Endothelial cell of umbilical vein (primary cell): Measurements from ENCODE around the gene TTC3. TPM values are rescaled to one million over a fixed set of nuclear protein-coding genes. Genes with fewer than 3 reads are reported as not detected.
A peak's percentile ranks its signal among the peaks of the same experiment; 100 is the strongest.

ENCODE experiments used
- BruUV-seq: library from RNA; stranded (reverse); fragments of 400-500 nt; replicated peaks from 2 replicates; lab custom pipeline; 2021; lab: Mats Ljungman, UMichigan
- CTCF ChIA-PET: fragments of 300-600, 350-600 bp; sonication (Branson Sonifier 250); formaldehyde crosslinking; loops from one replicate; lab custom pipeline; 2021; ENCODE audit warnings: antibody characterized with exemption, inconsistent platforms; lab: Charles Lee
- POLR2A ChIA-PET: fragments of 300-600, 350-600 bp; sonication (Branson Sonifier 250); formaldehyde crosslinking; loops from one replicate; lab custom pipeline; 2021; ENCODE audit warnings: antibody characterized with exemption, inconsistent platforms; lab: Charles Lee
- DNase-seq: peaks from one replicate; pipeline ENCODE4 v3.0.0-alpha.2; 2011; ENCODE audit warnings: low read depth, low spot score
- FAIRE-seq: peaks from 2 replicates; lab custom pipeline; 2011; peaks lifted over from hg19 to GRCh38; lab: Jason Lieb, UNC
- H2AFZ ChIP-seq: 2 replicates; pipeline ENCODE4 v1.6.0; 2012; ENCODE audit warnings: low read depth, low read length, control low read depth, inconsistent platforms
- H3K27ac ChIP-seq: 2 replicates; pipeline ENCODE4 v1.5.1; 2011; ENCODE audit warnings: low read depth, mild to moderate bottlenecking, control low read depth, low read length, moderate library complexity; ENCODE audit not compliant: insufficient read depth
- H3K27me3 ChIP-seq, 2 experiments: 2 replicates each; pipeline versions ENCODE4 v1.6.0 to v1.6.1; 2011; ENCODE audit warnings: low read length in 2 of 2, mixed read lengths in 1 of 2; ENCODE audit not compliant: control insufficient read depth in 2 of 2, insufficient read depth in 2 of 2
- H3K36me3 ChIP-seq, 2 experiments: 2 replicates in 1 of 2; 3 replicates in 1 of 2; pipeline ENCODE4 v1.5.1; 2011; ENCODE audit warnings: low read length in 2 of 2, mild to moderate bottlenecking in 1 of 2, moderate library complexity in 1 of 2; ENCODE audit not compliant: control insufficient read depth in 2 of 2, insufficient read depth in 2 of 2; ENCODE audit errors: extremely low read depth in 1 of 2
- H3K4me1 ChIP-seq: 3 replicates; pipeline ENCODE4 v1.5.1; 2011; ENCODE audit warnings: mild to moderate bottlenecking, low read length; ENCODE audit not compliant: control insufficient read depth, insufficient read depth; ENCODE audit errors: extremely low read depth
- H3K4me2 ChIP-seq: 2 replicates; pipeline ENCODE4 v1.6.1; 2011; ENCODE audit warnings: low read length, control low read depth, mixed read lengths; ENCODE audit not compliant: insufficient read depth
- H3K4me3 ChIP-seq, 3 experiments: fragments of 200-600 bp in 1 of 3; sonication (generic), shearing (Covaris generic) in 1 of 3; replicated peaks in 1 of 3; 2 replicates each; pipeline ENCODE4 v1.5.1; 2011 to 2016; ENCODE audit warnings: control low read depth in 3 of 3, low read length in 3 of 3, mild to moderate bottlenecking in 2 of 3, inconsistent platforms in 1 of 3, low read depth in 1 of 3, moderate library complexity in 1 of 3; ENCODE audit not compliant: insufficient read depth in 1 of 3
- H3K79me2 ChIP-seq: 2 replicates; pipeline ENCODE4 v1.6.0; 2012; ENCODE audit warnings: low read length, inconsistent platforms; ENCODE audit not compliant: control insufficient read depth, insufficient read depth
- H3K9ac ChIP-seq: replicated peaks from 2 replicates; pipeline ENCODE3; 2011; ENCODE audit warnings: low read length, control low read depth; ENCODE audit not compliant: insufficient read depth; ENCODE audit errors: extremely low read depth
- H3K9me1 ChIP-seq: replicated peaks from 3 replicates; pipeline ENCODE4 v1.6.0; 2011; ENCODE audit warnings: mild to moderate bottlenecking, low read length; ENCODE audit not compliant: control insufficient read depth, insufficient read depth; ENCODE audit errors: extremely low read depth
- H3K9me3 ChIP-seq: replicated peaks from 2 replicates; pipeline ENCODE4 v1.5.1; 2012; ENCODE audit warnings: low read length, inconsistent platforms; ENCODE audit not compliant: control insufficient read depth, insufficient read depth
- H4K20me1 ChIP-seq: replicated peaks from 2 replicates; pipeline ENCODE3; 2011; ENCODE audit warnings: mild to moderate bottlenecking, low read length; ENCODE audit not compliant: control insufficient read depth, insufficient read depth; ENCODE audit errors: extremely low read depth
- CTCF ChIP-seq, 2 donors: IDR thresholded peaks; 1 replicate in 1 of 2; 2 replicates in 1 of 2; pipeline ENCODE4 v1.5.1; 2011; ENCODE audit warnings: low read length in 2 of 2, mild to moderate bottlenecking in 2 of 2, moderate library complexity in 2 of 2, control low read depth in 1 of 2, inconsistent platforms in 1 of 2, low read depth in 1 of 2; ENCODE audit not compliant: insufficient read depth in 1 of 2; ENCODE audit errors: extremely low read depth in 1 of 2
- EZH2 ChIP-seq: IDR thresholded peaks from 2 replicates; pipeline ENCODE4 v1.6.1; 2012; ENCODE audit warnings: borderline replicate concordance, low read depth, mild to moderate bottlenecking, moderate library complexity, low read length, inconsistent platforms; ENCODE audit not compliant: severe bottlenecking
- FOS ChIP-seq: IDR thresholded peaks from 2 replicates; pipeline ENCODE4 v1.6.1; 2011; ENCODE audit warnings: mild to moderate bottlenecking, low read length, moderate library complexity, borderline replicate concordance; ENCODE audit not compliant: insufficient read depth
- GATA2 ChIP-seq: IDR thresholded peaks from 2 replicates; pipeline ENCODE4 v1.7.0; 2011; ENCODE audit warnings: low read depth, mild to moderate bottlenecking, moderate library complexity, mixed read lengths, low read length; ENCODE audit not compliant: insufficient read length, insufficient read depth
- JUN ChIP-seq: IDR thresholded peaks from 2 replicates; pipeline ENCODE4 v1.6.1; 2011; ENCODE audit warnings: borderline replicate concordance, low read depth; ENCODE audit not compliant: insufficient read length, insufficient read depth
- MAX ChIP-seq: IDR thresholded peaks from 2 replicates; pipeline ENCODE4 v1.6.1; 2011; ENCODE audit not compliant: insufficient read depth, insufficient read length
- MYC ChIP-seq: IDR thresholded peaks from one replicate; pipeline ENCODE4 v1.6.1; 2011; ENCODE audit warnings: mild to moderate bottlenecking, low read depth, low read length
- POLR2A ChIP-seq: IDR thresholded peaks from 2 replicates; pipeline ENCODE4 v1.6.1; 2012; ENCODE audit warnings: low read depth, mild to moderate bottlenecking, control low read depth, low read length
- POLR2AphosphoS5 ChIP-seq: IDR thresholded peaks from 2 replicates; pipeline ENCODE4 v1.6.1; 2012; ENCODE audit warnings: low read depth, mild to moderate bottlenecking, control low read depth, low read length, moderate library complexity; ENCODE audit not compliant: insufficient read depth
- dilution Hi-C: fragments of 300-500 bp; cut with MboI; formaldehyde crosslinking; loops from one replicate; pipeline ENCODE4 v1.15.0; 2019; ENCODE audit warnings: low sequenced_read_pairs; ENCODE audit not compliant: extremely low pct_ligation_motif_present
- intact Hi-C: fragments of 100-400 bp; cut with micrococcal nuclease; formaldehyde crosslinking; loops from one replicate; pipeline ENCODE4 v1.10.0; 2022
- polyA plus RNA-seq, 4 experiments: library from polyadenylated mRNA; depleted of rRNA in 3 of 4; stranded (reverse) in 3 of 4; unstranded in 1 of 4; fragments of >200 nt; gene quantifications; 2 replicates each; pipeline versions ENCODE4 v1.2.1 to v1.2.3, GENCODE V29; 2011 to 2012; ENCODE audit warnings: missing spikeins in 1 of 4
- total RNA-seq: library from RNA; stranded (reverse); gene quantifications from 2 replicates; pipeline ENCODE4 v1.2.3, GENCODE V29; 2021

The TTC3 gene
- total and polyA plus RNA-seq, 2 donors (not counting 3 experiments of a cell fraction or from before 2014, with no cell fraction given) = 26.2 to 113 TPM

DNA sequence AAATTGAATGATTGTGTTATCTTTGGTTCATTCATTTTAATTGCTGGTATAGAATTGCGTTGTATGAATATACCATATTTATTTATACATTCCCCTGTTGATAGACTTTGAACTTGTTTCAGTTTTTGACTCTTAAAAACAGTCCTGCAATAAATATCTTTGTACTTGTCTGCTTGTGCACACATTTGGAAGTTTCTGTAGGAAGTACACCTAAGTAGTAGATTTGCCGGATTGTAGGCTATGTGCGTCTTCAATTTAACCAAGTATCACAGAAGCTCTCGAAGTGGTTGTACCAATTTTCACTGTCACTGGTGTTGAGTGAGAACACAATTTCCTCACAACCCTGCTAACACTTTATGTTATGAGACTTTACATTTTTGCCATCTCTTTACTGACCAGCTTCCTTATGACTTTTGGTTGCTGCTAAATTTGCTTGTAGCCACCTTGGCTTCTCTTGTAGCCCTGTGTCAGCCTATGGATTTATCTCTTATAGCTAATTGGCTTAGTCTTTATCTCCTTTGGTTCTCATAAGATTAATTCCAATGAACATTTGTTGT is 2.2 kb downstream of the TTC3 start:
- H3K4me2 ChIP-seq = peak overlapping the region; percentile 1
- intact Hi-C loops = no loop called here
- H3K4me3 ChIP-seq = no peak overlapping the region
- no peak overlapping the region for H3K9ac ChIP-seq
- no peak overlapping the region for H3K27ac ChIP-seq
- no peaks in the 10 kb centered on the region for H3K9me3 ChIP-seq
- no peaks in the 10 kb centered on the region for H3K9me1 ChIP-seq
- ChIA-PET POLR2A (interaction anchor here (0.7 kb wide), 1 partner anchor 65 kb away, joined by 3 read pairs; no protein-coding TSS in a partner anchor), CTCF (interaction anchor here (1.1 kb wide), 1 partner anchor 13 kb away, joined by 3 read pairs; no protein-coding TSS in a partner anchor)
- FAIRE-seq (no peak), DNase-seq (no peak)
- no peak overlapping the region for H2AFZ ChIP-seq
- dilution Hi-C loops = no loop called here
- no peak for TF ChIP-seq MYC
- no peak for TF ChIP-seq JUN
- TF ChIP-seq EZH2 = no peak
- no peak for TF ChIP-seq MAX
- no peak for TF ChIP-seq CTCF (IDR thresholded peaks at IDR 0.05; ENCODE audit: extremely low read depth in 1 of 2, insufficient read depth in 1 of 2, low read depth in 1 of 2, low read length in 2 of 2)
- TF ChIP-seq FOS = no peak
- TF ChIP-seq POLR2A = no peak
- TF ChIP-seq GATA2 = no peak
- TF ChIP-seq POLR2AphosphoS5 = no peak
- peaks cover 17% of the 10 kb centered on the region for H3K4me1 ChIP-seq
- no peaks in the 10 kb centered on the region for H3K27me3 ChIP-seq
- TSS peak; percentile 10 for BruUV-seq
- peaks cover 56% of the 10 kb centered on the region for H3K79me2 ChIP-seq
- no peaks in the 10 kb centered on the region for H3K36me3 ChIP-seq
- H4K20me1 ChIP-seq = peaks cover 2% of the 10 kb centered on the region
